GM19395 (cell line): ENCODE data around the gene RAPGEF4.
"Not testable (repeated sequence)": the region's sequence is repeated elsewhere in the genome, so short reads cannot be mapped to it uniquely, and the experiment has no call there.

ENCODE experiments used
- ATAC-seq: cut with Tn5 transposase; IDR thresholded peaks from one replicate; pipeline ENCODE4 v1.9.1; 2021; ENCODE audit warnings: mild to moderate bottlenecking, moderate library complexity; ENCODE audit not compliant: unreplicated experiment

Gene RAPGEF4

DNA sequence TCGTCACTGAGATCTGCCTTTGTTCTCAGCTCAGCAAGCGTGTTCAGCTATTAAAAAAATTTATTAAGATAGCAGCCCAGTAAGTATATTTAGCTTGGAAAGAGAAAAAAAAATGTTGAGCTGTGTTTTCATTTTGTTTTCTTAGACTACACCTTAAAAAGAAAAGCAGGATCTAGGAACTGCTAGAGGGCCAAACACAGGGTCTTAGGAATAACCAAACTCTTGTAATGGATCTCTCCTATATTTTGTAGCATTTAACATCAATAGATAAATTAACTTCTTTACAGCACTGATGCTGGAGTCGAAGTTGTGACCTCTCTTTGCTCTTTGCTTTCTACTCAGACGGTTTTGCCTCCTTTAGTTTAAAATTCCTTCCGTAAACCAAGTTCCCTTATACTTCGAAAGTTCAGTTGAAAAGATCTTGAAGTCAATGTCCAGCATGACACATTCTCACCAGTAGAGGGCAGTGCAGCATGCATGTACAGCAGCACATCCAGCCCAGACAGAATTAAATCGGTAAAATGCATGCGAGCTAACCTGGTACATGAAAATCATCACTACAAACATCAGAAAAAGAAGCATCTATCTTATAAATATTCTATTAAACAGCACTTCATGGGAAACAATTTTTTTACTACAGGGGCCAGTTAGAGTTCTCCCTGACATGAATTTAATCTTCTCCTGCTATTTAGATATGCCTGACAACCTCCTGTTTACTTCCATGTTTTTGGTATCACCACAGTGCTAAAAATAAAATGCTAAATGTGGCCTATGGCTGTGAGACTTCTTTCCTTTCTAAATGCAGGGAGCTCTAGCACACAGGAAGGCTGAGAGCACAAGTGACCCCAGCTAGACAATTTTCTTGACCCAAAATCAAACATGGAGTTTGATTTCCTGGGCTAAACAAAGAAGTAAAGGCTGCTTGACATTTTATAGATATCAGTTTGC lies 291.8 kb downstream of the RAPGEF4 start:
- peak; percentile 67 for ATAC-seq

DNA sequence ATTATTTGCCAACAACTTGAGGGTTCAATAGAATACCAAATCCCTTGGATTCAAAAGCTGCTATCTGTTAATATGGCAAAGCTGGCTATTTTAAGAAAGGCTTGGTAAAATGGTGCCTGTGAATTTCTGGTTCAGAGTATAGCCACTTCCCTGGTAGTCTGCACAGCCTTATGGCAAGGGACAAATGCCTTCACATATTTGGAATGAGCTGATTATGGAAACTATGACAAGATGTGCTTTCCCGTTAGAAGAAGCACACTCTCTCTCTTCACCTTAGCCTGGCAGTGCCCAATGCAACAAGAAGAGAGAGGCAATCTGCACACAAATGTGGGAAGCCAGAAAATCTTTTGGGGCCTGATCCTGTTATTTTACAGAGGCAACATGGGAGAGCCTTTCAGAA lies 292.5 kb downstream of the RAPGEF4 start:
- ATAC-seq: no peak

DNA sequence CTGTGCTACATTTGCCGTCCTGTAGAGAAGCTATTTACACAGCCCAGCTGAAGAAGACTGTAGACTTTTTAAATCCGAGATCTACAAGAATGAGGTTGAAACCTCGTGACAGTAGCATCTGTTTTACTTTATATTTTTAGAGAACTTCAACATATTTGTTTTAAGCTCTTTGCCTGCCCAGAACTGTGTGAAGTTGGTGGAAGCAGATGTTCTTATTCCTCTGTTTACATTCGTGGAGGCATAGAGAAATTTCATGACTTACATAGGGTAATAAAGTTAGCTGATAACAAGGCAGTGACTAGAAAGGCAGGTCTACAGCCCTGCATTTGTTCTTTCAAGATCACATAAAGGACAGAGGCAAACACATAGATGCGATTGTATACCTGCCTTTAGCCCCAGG lies 293.0 kb downstream of the RAPGEF4 start:
- no peak for ATAC-seq

DNA sequence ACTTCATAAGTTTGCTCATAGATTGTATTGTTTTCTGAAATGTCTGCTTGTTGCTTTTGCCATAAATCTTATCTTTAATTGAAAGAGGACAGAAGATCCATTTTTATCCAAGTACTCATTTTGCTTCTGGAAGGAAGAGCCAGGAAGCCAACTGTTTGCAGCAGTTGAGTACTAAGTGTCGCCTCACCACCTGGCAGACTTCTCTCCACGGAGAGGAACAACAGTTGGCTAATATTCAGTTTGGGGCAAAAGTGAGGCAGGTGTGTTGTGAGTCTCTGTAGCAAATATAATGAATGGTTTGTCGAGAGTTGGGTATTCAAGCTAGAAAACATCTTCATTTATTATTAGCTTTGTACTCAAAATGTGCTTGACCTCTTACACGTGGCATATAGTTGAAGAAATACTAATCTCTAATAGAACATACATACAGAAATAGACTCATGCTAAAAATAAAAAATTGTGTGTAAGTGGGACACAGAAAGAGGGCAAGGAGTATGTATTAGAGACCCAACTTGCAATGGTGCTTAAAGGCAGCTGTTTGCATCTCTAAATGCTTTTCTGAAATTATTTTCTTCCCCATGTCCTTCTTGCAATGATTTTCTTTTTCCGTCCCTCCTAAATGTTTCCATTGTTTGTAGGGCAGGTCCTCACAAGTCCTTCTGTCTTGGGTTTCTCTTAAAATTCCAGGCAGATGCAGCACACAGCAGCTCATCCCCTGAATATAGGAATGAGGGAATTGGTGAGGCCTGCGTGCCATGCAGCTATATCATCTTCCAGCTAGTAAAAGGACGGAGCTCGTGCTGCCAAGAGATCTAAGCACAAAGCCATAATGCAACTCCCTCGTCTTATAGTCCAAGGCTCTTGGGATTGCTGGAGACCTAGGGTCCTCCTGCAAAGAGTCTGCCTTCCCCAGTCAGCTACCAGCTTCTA lies 295.2 kb downstream of the RAPGEF4 start:
- ATAC-seq: no peak

DNA sequence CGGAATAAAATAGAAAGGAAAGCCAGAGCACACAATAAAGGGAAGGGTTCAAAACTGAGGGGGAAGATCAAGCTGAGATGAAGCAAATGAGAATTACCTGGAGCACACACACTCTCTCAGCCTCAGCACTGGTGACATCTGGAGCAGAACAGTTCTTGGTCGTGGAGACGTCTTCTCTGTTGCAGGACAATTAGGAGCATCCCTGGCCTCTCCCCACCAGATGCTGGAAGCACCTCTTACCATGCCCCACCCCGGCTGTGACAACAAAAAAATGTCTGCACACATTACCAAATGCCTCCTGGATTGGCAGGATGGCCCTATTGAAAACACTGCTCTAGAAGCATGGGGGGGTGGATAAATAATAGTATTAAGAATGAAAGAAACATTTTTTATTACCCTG lies 296.4 kb downstream of the RAPGEF4 start:
- ATAC-seq: no peak

DNA sequence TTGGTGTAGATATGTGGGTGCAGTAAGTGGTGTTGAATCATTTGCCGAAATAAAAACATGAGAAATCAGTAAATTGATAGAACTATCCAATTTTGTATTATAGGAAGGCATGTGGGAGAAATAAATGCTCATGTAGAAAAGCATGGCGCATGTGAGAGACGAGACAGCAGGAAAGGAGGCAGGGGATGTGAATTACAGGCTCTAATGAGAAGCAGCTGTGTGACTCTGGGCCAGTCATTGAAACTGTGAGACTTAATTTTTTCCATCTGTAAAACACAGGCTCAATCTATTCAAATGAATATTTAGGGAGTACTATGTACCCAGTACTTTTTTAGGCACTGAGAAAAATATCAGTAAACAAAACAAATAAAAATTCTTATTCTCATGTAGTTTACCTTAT lies 297.4 kb downstream of the RAPGEF4 start:
- no peak for ATAC-seq

DNA sequence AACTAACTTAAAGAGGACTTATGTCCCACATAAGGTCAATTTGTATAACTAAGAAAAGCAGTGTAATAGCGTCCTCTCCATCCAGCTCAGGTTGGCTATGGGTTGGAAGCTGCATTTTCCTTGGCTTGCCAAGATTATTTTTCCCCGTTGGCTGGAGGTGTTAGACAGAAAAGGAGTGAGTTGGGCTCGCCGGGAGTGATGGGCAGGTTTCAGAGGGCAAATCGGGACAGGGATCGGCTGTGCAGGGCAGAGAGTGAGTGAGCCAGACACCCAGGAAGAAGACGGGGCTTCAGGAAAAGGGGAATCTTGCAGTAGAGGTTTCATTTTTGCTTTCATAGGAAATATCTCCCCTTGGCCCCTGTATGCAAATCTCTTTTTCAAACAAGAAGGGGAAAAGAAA lies 298.5 kb downstream of the RAPGEF4 start:
- no peak for ATAC-seq

DNA sequence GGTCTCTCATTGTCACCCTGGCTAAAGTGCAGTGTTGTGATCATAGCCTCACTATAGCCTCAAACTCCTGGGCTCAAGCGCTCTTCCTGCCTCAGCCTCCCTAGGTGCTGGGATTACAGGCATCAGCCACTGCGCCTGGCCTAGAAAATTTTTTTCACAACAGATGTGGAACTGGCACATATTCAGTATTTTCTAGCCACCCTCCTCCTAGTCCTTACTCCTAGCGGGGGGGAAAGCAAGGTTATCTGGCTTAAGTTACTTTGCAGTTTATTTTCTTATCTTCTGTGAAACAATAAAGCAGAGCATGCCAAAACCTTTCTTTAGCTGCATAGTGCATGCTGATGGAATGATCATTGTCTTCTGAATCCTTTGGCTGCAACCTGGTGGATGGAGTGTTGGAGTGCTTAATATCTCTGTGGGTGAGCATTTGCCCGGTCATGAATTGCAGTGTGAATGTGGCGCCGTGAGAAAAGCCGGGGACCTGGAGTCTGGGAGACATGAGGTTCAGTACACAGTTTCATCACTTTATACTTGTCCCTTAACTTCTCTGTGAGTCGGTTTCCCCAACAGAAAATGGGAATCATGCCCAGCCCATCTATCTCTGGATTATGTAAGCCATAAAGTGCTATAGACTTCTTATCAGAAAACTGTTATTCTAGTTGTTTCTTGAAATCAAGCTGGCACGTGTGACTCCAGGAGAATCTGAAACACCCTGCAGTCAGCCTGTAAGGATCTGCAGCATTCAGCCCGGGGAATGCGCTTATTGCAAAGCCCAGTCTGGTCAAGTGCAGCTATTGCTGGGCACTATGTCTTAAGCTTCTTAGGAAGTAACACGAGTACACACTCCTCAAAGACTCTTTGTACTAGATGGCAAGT lies 301.8 kb downstream of the RAPGEF4 start:
- no peak for ATAC-seq

DNA sequence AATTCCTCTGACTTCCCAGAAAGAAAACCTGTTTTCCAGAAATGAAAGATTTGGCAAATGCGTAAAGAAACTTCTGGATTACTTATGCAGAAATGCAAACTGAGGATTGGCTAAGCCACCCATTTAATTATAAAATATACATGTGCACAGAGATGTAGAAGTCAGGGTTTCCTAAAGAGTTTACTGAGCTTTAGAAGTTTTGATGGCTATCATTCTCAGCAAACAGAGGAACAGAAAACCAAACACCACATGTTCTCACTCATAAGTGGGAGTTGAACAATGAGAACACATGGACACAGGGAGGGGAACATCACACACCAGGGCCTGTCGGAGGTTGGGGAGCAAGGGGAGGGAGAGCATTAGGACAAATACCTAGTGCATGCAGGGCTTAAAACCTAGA lies 302.6 kb downstream of the RAPGEF4 start:
- ATAC-seq: not testable (repeated sequence)

DNA sequence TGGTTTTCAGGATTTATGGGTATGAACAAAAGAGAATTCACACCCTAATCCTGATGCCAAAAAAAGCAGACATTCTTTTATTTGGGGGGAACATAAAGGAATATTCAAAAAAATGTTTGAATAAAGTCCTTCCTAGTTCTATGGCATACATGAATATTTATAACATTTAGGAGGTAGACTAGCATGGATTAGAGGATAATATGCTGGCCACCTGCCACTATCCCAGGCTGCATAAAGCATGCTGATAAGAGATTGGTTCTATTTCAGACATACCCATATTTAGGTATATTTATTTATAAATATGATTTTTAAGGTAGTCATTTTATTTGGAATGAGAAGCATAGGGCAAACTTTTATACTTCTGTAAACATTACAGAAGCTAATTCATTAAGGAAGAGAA lies 305.1 kb downstream of the RAPGEF4 start:
- ATAC-seq: no peak

DNA sequence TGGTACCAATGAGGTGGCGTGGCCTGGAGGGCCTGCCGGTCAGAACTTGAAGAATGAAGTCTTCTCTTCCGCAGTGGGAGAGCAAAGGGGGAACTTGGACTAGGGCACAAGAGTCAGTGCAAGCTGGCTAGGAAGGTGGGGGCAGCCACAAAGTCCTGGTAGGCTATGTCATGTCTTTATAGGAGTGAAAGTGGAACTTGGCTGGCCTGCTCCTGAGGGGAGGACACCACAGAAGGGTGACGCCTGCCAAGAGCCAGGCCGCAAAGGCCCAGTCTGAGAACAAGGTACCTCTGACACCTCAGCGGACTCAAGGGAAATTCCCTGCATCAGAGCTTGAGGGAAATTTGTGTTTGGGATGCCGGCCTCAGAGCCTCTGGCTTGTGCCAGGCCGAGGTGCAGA lies 307.8 kb downstream of the RAPGEF4 start:
- ATAC-seq: no peak

DNA sequence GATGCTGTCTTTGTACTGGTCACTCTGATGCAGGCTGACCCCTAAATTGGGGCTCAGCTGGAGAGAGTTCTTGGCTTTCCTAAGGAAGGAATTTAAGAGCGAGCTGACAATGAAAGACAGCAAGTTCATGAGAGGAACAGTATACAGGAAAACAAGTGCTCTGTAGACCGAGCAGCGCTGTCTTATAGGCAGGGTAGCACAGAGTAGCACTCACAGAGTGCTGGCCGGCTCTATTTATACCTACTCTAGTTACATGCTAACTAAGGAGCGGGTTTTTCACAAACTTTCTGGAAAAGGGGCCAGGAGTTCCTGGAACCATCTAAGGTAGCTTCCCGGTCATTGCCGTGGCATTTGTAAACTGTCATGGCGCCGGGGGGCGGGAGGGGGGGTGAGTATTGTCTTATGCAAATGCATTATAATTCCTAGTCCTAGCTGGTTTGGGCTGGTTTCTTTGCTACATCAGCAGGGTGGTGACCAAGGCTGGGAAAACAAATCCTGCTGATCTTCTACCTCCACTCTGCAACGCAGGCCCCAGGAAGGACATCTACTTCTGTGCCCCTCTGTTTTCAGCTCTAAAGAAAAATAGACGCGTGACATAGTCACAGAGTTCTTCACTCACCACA lies 308.4 kb downstream of the RAPGEF4 start:
- no peak for ATAC-seq

DNA sequence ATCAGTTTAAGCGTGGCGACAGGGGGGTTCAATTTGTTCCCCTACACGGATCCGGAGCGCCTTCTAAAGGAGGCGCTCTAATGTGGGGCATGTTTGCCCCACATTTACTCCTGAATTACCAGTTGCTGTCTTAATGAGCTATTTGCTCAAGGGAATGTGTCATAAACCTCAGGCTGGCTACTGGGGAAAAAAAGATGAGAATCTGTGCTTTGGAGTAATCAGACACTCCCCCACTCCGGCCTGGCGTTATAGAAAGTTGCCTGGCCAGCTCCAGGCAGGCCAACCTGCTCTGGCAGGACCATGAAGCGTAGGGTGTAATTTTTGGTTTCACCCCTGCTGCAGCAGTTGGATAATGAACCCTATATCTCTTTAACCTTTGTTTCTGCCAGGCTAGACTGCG lies 309.0 kb downstream of the RAPGEF4 start:
- ATAC-seq: no peak

DNA sequence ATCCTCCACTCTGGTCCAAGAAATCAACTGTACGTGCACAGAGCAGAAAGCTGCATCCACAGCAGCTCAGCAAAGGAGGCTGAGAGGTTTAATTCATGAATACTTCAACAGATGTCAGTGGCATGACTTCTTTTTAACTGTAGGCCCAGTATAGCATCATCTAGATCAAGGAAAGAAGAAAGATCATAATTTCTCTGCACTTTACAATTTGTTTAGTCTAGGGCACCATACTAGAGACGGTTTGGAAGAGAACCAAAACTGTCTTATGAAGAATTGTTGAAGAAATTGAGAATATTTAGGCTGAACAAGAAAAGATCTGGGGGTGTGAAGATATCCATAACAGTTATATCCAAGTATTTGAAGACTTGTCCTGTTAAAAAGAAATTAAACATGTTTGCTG lies 309.5 kb downstream of the RAPGEF4 start:
- ATAC-seq: no peak

DNA sequence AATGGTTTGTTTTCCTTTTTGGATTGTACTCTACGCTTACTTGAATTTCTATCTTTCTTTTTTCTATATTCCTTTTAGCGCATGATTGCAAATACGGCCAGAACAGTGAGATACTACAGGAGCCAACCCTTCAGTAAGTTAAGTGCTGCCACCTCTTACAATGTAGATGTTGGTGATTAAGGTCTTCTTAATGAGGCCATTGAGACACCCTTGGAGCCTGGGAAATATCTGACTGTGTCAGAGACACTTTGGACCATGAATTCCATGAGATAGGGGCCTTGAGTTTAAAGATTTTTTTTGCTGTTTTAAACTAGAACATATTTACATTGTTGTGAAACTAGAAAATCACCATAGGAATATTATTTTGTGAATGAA lies 312.9 kb downstream of the RAPGEF4 start:
- peak; percentile 10 for ATAC-seq

DNA sequence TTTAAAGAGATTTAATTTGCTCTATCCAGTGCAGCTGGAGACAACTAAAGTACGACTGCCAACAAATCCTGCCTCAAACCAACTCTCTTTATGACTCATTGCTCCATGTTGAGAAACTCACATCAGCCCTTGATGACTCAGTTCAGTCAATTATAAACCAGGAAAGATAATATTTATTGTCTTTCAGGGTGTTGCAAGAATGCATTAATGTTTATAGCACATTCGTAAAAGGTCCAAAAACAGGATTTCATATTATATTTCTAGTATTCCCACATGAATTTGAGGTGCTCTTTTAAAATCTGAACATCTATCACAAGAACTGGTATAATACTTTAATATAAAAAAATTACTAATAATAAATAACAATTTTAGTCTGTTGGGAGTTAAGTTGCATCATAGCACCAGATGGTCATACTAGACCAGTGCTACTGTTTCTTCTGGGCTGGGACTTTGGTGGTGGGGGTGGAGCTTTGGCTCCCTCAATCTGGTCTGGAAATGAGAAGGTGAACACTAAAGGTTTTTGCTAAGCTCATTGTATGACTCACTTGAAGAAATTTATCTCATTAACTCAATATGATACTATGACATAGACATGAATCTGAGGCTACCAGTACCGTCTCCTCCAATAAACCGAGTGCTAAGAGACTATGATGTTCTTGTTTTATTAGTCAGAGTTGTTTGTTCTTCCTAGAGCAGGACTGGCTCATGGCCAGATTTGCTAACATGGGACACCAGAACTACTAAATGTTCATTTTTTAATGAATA lies 313.4 kb downstream of the RAPGEF4 start:
- peak; percentile 86 for ATAC-seq

DNA sequence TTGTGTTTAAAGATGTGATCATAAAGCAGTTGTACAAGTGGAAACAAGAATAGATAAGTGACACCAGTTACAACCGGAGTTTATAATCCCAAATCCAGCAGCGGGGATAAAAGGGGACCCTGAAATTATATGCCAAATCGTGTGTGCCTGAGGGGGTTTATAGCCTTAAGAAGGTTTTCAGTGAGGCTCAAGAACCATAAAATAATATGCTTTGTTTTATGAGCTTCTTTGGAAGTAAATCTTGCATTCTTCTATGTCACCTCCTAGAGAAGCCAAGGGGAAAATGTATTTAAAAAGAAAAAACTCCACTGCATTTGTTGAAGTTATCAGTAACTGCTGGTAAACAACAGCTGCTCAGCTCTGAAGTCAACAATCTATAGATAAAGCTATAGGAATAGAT lies 314.2 kb downstream of the RAPGEF4 start:
- ATAC-seq: no peak

DNA sequence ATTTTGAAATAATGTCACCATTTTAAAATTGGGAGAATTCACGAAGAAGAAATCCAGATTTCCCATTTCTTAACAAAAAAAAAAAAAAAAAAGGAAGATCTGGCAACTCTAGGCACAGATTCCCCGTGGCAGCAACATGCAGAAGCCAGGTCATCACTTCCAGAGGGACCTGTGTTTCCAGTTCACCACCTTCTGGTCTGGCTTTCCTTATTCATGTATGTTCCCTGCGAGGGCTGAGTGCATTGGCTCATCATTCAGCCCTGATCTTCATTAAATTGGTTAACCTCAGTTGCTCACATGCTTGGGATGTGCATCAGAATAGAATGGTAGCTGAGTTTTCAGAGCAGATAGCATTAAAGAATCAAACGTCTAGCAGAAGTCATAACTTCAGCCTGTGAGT lies 315.0 kb downstream of the RAPGEF4 start:
- ATAC-seq: no peak

DNA sequence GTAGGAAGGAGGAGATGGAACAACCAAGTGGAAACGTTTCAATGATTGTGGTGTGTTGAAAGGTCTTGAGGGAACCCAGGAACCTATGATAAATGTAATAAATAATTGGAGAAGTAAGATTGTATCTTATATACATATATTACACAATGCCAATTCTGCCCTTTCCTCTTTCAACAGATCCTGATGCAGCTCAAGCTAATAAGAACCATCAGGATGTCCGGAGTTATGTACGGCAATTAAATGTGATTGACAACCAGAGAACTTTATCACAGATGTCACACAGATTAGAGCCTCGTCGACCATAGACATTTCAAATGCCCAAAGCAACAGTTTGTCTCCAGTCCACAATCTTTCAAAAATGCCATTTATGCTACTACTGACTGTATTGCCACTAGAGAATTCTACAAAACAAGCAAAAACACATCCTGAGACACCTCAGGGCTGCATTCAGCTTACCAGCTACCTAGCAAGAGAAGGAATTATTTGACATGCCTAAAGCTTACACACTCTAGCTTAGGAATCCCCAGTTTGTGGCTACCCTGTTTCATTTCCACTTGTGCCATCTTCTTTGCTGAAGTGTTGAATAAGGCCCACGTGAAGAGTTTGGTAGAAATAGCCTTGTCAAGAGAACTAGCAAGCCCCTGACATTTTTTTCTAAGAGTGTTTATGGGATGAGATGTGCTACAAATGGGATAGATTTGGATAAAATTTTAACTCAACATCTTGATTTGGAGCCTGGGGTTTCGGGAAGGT lies 316.0 kb downstream of the RAPGEF4 start:
- no peak for ATAC-seq
